Progenitor cell of endocrine pancreas (in vitro differentiated cells): Measurements from ENCODE around the gene MYL9. TPM values are rescaled to one million over a fixed set of nuclear protein-coding genes. Genes with fewer than 3 reads are reported as not detected.
A peak's percentile ranks its signal among the peaks of the same experiment; 100 is the strongest.

Experiments
- DNase-seq: peaks from one replicate; pipeline ENCODE4 v3.0.0; 2021; ENCODE audit warnings: low spot score; ENCODE audit not compliant: unreplicated experiment
- H3K27ac Mint-ChIP-seq: 2 replicates; pipeline ENCODE4 v1.8.0; 2021; ENCODE audit warnings: mild to moderate bottlenecking, moderate library complexity, mixed read lengths
- H3K27me3 Mint-ChIP-seq: 2 replicates; pipeline ENCODE4 v1.8.0; 2021; ENCODE audit warnings: mixed read lengths
- H3K36me3 Mint-ChIP-seq: 2 replicates; pipeline ENCODE4 v1.8.0; 2022; ENCODE audit warnings: mixed read lengths; ENCODE audit not compliant: insufficient read depth
- H3K4me1 Mint-ChIP-seq: 2 replicates; pipeline ENCODE4 v1.8.0; 2021; ENCODE audit warnings: low read depth, mixed read lengths
- H3K4me3 Mint-ChIP-seq: 2 replicates; pipeline ENCODE4 v1.8.0; 2021; ENCODE audit warnings: low read depth, mild to moderate bottlenecking, moderate library complexity, mixed read lengths
- H3K9me3 Mint-ChIP-seq: 2 replicates; pipeline ENCODE4 v1.8.0; 2021; ENCODE audit warnings: low read depth, mixed read lengths
- total RNA-seq: library from RNA; stranded (reverse); gene quantifications from 2 replicates; pipeline ENCODE4 v1.2.1, GENCODE V29; 2021
- TF ChIP-seq, protein P1 (sequence below): fragments of 200-600 bp; sonication (generic); IDR thresholded peaks from one replicate; pipeline ENCODE4 v1.5.0; 2021; ENCODE audit warnings: antibody characterized with exemption, mild to moderate bottlenecking; ENCODE audit not compliant: unreplicated experiment

Gene MYL9
- total RNA-seq, 1 donor from 2014 or later = 31.0 TPM

GRCh38 chr20:36569847-36570429 is 28.6 kb downstream of the MYL9 start:
- TF ChIP-seq, protein P1, sequence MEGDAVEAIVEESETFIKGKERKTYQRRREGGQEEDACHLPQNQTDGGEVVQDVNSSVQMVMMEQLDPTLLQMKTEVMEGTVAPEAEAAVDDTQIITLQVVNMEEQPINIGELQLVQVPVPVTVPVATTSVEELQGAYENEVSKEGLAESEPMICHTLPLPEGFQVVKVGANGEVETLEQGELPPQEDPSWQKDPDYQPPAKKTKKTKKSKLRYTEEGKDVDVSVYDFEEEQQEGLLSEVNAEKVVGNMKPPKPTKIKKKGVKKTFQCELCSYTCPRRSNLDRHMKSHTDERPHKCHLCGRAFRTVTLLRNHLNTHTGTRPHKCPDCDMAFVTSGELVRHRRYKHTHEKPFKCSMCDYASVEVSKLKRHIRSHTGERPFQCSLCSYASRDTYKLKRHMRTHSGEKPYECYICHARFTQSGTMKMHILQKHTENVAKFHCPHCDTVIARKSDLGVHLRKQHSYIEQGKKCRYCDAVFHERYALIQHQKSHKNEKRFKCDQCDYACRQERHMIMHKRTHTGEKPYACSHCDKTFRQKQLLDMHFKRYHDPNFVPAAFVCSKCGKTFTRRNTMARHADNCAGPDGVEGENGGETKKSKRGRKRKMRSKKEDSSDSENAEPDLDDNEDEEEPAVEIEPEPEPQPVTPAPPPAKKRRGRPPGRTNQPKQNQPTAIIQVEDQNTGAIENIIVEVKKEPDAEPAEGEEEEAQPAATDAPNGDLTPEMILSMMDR = no peak
- H3K9me3 Mint-ChIP-seq = peaks cover 3% of the 10 kb centered on the region
- DNase-seq = no peak
- no peak overlapping the region for H3K4me3 Mint-ChIP-seq
- H3K36me3 Mint-ChIP-seq = peaks cover 4% of the 10 kb centered on the region
- peak overlapping the region; percentile 68 for H3K27ac Mint-ChIP-seq
- peaks cover 21% of the 10 kb centered on the region for H3K4me1 Mint-ChIP-seq
- no peaks in the 10 kb centered on the region for H3K27me3 Mint-ChIP-seq

DNA sequence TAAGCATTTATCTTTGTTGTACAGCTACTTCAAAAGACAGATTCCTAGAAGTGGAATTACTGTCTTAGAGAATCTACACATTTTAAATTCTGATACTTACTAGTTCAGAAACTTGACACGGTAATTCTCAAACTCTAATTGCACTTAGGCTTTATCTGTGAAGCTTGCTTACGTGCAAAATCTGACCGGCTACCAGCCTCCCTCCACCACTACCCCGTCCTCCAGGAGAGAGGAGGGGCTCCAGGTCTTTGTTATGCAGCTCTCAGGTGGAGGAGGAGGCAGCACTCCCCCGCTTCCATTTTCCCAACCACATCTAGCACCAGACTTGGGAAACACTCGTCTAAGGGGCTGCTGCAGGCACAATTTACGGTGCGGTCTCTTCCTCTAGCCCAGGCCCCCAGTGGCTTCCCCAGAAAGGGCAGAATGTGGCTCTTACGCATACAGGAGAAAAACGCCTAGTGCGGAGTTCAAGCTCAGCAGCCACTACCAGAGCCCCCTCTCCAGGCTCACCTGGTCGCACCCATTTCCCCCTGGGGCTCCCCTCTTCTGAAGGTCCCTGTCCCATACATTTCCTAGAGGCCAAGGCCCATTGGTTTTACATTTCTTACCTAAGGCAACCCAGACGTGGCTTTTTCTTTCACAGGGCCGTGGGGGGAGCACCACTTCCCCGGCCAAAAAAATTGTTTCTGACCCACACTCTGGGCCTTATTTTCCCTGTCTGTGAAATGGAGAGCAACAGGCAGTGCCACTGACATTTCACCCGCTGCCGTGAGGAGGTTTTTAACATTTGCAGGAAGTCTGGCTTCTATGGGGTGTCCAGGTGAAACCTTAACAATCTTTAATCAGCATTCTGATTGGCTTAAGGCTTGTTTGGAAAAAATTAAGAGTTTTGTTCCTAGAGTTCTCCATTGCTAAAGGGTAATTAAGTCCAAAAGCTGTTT is 30.5 kb downstream of the MYL9 start:
- no peaks in the 10 kb centered on the region for H3K27me3 Mint-ChIP-seq
- TF ChIP-seq, protein P1 = no peak
- peaks cover 37% of the 10 kb centered on the region for H3K4me1 Mint-ChIP-seq
- peak overlapping the region; percentile 98 for H3K27ac Mint-ChIP-seq
- H3K36me3 Mint-ChIP-seq = no peaks in the 10 kb centered on the region
- DNase-seq = peak; percentile 39
- H3K4me3 Mint-ChIP-seq = peak overlapping the region; percentile 80
- H3K9me3 Mint-ChIP-seq = no peaks in the 10 kb centered on the region

GRCh38 chr20:36572701-36573102 is 31.4 kb downstream of the MYL9 start:
- Mint-ChIP-seq H3K27me3 (no peaks in the 10 kb centered on the region), H3K4me3 (peak overlapping the region; percentile 80), H3K9me3 (no peaks in the 10 kb centered on the region), H3K36me3 (no peaks in the 10 kb centered on the region), H3K27ac (peak overlapping the region; percentile 98), H3K4me1 (peaks cover 37% of the 10 kb centered on the region)
- TF ChIP-seq, protein P1 = no peak
- DNase-seq = peak; percentile 22

- H3K9me3 Mint-ChIP-seq = no peaks in the 10 kb centered on the region
- H3K4me1 Mint-ChIP-seq = peaks cover 37% of the 10 kb centered on the region
- peak; percentile 93 for DNase-seq
- peak within 1 kb of the TSS; percentile 93 for H3K4me3 Mint-ChIP-seq
- peak within 1 kb of the TSS; percentile 98 for H3K27ac Mint-ChIP-seq
- H3K27me3 Mint-ChIP-seq = no peaks in the 10 kb centered on the region
- no peaks in the 10 kb centered on the region for H3K36me3 Mint-ChIP-seq
- TF ChIP-seq, protein P1 = no peak
Observed at GRCh38 chr20:36573103-36573797, 31.9 kb downstream of the MYL9 start, which contains the start of gene TGIF2. Gene TGIF2, plus strand, starts transcription at chr20:36573597. Its CDS starts 5,178 bp downstream, at chr20:36578775.
